ENCODE results near the gene TTC9C.
"Not testable (repeated sequence)": the region's sequence is repeated elsewhere in the genome, so short reads cannot be mapped to it uniquely, and the experiment has no call there.

Gene TTC9C

GRCh38 chr11:62728171-62728988 lies at the start of gene TTC9C:
Gene TTC9C, plus strand, starts transcription at chr11:62728486. Its CDS starts 363 bp downstream, at chr11:62728849.
- peak within 1 kb of the TSS; percentile 96 for H3K4me3 Mint-ChIP-seq
- H3K9me3 Mint-ChIP-seq (ENCODE audit: low read depth): no peaks in the 10 kb centered on the region
- H3K27ac Mint-ChIP-seq: peak within 1 kb of the TSS; percentile 98
- peaks cover 48% of the 10 kb centered on the region for H3K4me1 Mint-ChIP-seq (ENCODE audit: low read depth)
- no peaks in the 10 kb centered on the region for H3K27me3 Mint-ChIP-seq
- peaks cover 19% of the 10 kb centered on the region for H3K36me3 Mint-ChIP-seq

GRCh38 chr11:62678770-62679696 lies 49.3 kb upstream of the TTC9C start, which contains the start of gene UBXN1:
Gene UBXN1, minus strand, starts transcription at chr11:62679073. Its CDS starts 150 bp downstream, at chr11:62678923.
- peak within 1 kb of the TSS; percentile 93 for H3K27ac Mint-ChIP-seq
- peaks cover 39% of the 10 kb centered on the region for H3K4me1 Mint-ChIP-seq (ENCODE audit: low read depth)
- H3K27me3 Mint-ChIP-seq: no peaks in the 10 kb centered on the region
- H3K36me3 Mint-ChIP-seq: no peaks in the 10 kb centered on the region
- H3K9me3 Mint-ChIP-seq (ENCODE audit: low read depth): no peaks in the 10 kb centered on the region
- H3K4me3 Mint-ChIP-seq: peak within 1 kb of the TSS; percentile 91

- Mint-ChIP-seq H3K9me3 (ENCODE audit: low read depth) (no peaks in the 10 kb centered on the region), H3K4me1 (ENCODE audit: low read depth) (peaks cover 33% of the 10 kb centered on the region), H3K36me3 (no peaks in the 10 kb centered on the region), H3K27me3 (no peaks in the 10 kb centered on the region), H3K4me3 (peak overlapping the region; percentile 51), H3K27ac (peak overlapping the region; percentile 66)
Observed at GRCh38 chr11:62680825-62681240, 47.5 kb upstream of the TTC9C start.

GRCh38 chr11:62682518-62682917 lies 45.8 kb upstream of the TTC9C start:
- H3K4me1 Mint-ChIP-seq (ENCODE audit: low read depth): peaks cover 20% of the 10 kb centered on the region
- no peaks in the 10 kb centered on the region for H3K9me3 Mint-ChIP-seq (ENCODE audit: low read depth)
- H3K27me3 Mint-ChIP-seq: peaks cover 2% of the 10 kb centered on the region
- H3K36me3 Mint-ChIP-seq: no peaks in the 10 kb centered on the region
- no peak overlapping the region for H3K27ac Mint-ChIP-seq
- no peak overlapping the region for H3K4me3 Mint-ChIP-seq

GRCh38 chr11:62687508-62688396 lies 40.5 kb upstream of the TTC9C start:
- no peaks in the 10 kb centered on the region for H3K4me1 Mint-ChIP-seq (ENCODE audit: low read depth)
- peaks cover 2% of the 10 kb centered on the region for H3K36me3 Mint-ChIP-seq
- peaks cover 2% of the 10 kb centered on the region for H3K27me3 Mint-ChIP-seq
- no peak overlapping the region for H3K4me3 Mint-ChIP-seq
- no peak overlapping the region for H3K27ac Mint-ChIP-seq
- H3K9me3 Mint-ChIP-seq (ENCODE audit: low read depth): no peaks in the 10 kb centered on the region

GRCh38 chr11:62688491-62688890 lies 39.8 kb upstream of the TTC9C start:
- H3K36me3 Mint-ChIP-seq: peaks cover 2% of the 10 kb centered on the region
- H3K4me1 Mint-ChIP-seq (ENCODE audit: low read depth): no peaks in the 10 kb centered on the region
- no peak overlapping the region for H3K27ac Mint-ChIP-seq
- H3K4me3 Mint-ChIP-seq: no peak overlapping the region
- H3K9me3 Mint-ChIP-seq (ENCODE audit: low read depth): no peaks in the 10 kb centered on the region
- H3K27me3 Mint-ChIP-seq: peaks cover 2% of the 10 kb centered on the region

GRCh38 chr11:62689421-62690183 lies 38.7 kb upstream of the TTC9C start, which contains the start of gene LRRN4CL:
Gene LRRN4CL, minus strand, starts transcription at chr11:62689530. Its CDS starts 1,022 bp downstream, at chr11:62688508.
- Mint-ChIP-seq H3K36me3 (peaks cover 2% of the 10 kb centered on the region), H3K27ac (no peak within 1 kb of the TSS), H3K4me1 (ENCODE audit: low read depth) (peaks cover under 1% of the 10 kb centered on the region), H3K4me3 (no peak within 1 kb of the TSS), H3K27me3 (peaks cover 2% of the 10 kb centered on the region), H3K9me3 (ENCODE audit: low read depth) (no peaks in the 10 kb centered on the region)

GRCh38 chr11:62693624-62694023 lies 34.7 kb upstream of the TTC9C start:
- H3K4me3 Mint-ChIP-seq; H3K9me3 Mint-ChIP-seq (ENCODE audit: low read depth); H3K27me3 Mint-ChIP-seq; H3K27ac Mint-ChIP-seq; H3K4me1 Mint-ChIP-seq (ENCODE audit: low read depth); H3K36me3 Mint-ChIP-seq: not testable (repeated sequence)

- no peaks in the 10 kb centered on the region for H3K27me3 Mint-ChIP-seq
- H3K9me3 Mint-ChIP-seq (ENCODE audit: low read depth): no peaks in the 10 kb centered on the region
- peaks cover 3% of the 10 kb centered on the region for H3K4me1 Mint-ChIP-seq (ENCODE audit: low read depth)
- no peak overlapping the region for H3K4me3 Mint-ChIP-seq
- peaks cover 2% of the 10 kb centered on the region for H3K36me3 Mint-ChIP-seq
- H3K27ac Mint-ChIP-seq: no peak overlapping the region
Observed at GRCh38 chr11:62694455-62695167, 33.7 kb upstream of the TTC9C start.

- H3K27me3 Mint-ChIP-seq: no peaks in the 10 kb centered on the region
- H3K4me3 Mint-ChIP-seq: no peak overlapping the region
- peaks cover 17% of the 10 kb centered on the region for H3K4me1 Mint-ChIP-seq (ENCODE audit: low read depth)
- H3K9me3 Mint-ChIP-seq (ENCODE audit: low read depth): no peaks in the 10 kb centered on the region
- H3K27ac Mint-ChIP-seq: no peak overlapping the region
- H3K36me3 Mint-ChIP-seq: peaks cover 7% of the 10 kb centered on the region
Observed at GRCh38 chr11:62702246-62702645, 26.0 kb upstream of the TTC9C start.

GRCh38 chr11:62703921-62704320 lies 24.4 kb upstream of the TTC9C start:
- not testable (repeated sequence) for H3K36me3 Mint-ChIP-seq; H3K4me3 Mint-ChIP-seq; H3K9me3 Mint-ChIP-seq (ENCODE audit: low read depth); H3K27ac Mint-ChIP-seq; H3K27me3 Mint-ChIP-seq
- peaks cover 30% of the 10 kb centered on the region for H3K4me1 Mint-ChIP-seq (ENCODE audit: low read depth)

- peaks cover 7% of the 10 kb centered on the region for H3K36me3 Mint-ChIP-seq
- H3K9me3 Mint-ChIP-seq (ENCODE audit: low read depth): no peaks in the 10 kb centered on the region
- H3K4me1 Mint-ChIP-seq (ENCODE audit: low read depth): peaks cover 39% of the 10 kb centered on the region
- peak overlapping the region; percentile 70 for H3K27ac Mint-ChIP-seq
- peak overlapping the region; percentile 87 for H3K4me3 Mint-ChIP-seq
- H3K27me3 Mint-ChIP-seq: no peaks in the 10 kb centered on the region
Observed at GRCh38 chr11:62705413-62705812, 22.9 kb upstream of the TTC9C start.

Measured in activated naive CD8-positive, alpha-beta T cell (primary cell).